ENCODE results near the gene NARF. TPM values are rescaled to one million over a fixed set of nuclear protein-coding genes. Genes with fewer than 3 reads are reported as not detected.

NARF gene
- total and polyA plus RNA-seq, 2 donors from 2014 or later, result 29.1 to 45.8 TPM

- no peaks in the 10 kb centered on the region for H3K4me1 ChIP-seq (ENCODE audit: control insufficient read depth in 2 of 3, insufficient read depth in 2 of 3, low read depth in 1 of 3, low read length in 3 of 3)
- peaks cover 0 to 2% (median 0%) of the 10 kb centered on the region in 3 donors for H3K36me3 ChIP-seq (ENCODE audit: control insufficient read depth in 2 of 3, insufficient read depth in 3 of 3, low read length in 3 of 3)
- no peak overlapping the region for H3K4me3 ChIP-seq (ENCODE audit: low read length in 3 of 3)
- FAIRE-seq (no peak), DNase-seq (peak in 1 of 5 donors; percentile 61)
- no peak overlapping the region for H3K27ac ChIP-seq (ENCODE audit: low read depth in 2 of 2, low read length in 2 of 2)
- no peak for TF ChIP-seq CTCF (IDR thresholded peaks at IDR 0.05; ENCODE audit: borderline replicate concordance, extremely low read depth, insufficient read depth)
- H3K27me3 ChIP-seq (ENCODE audit: control insufficient read depth, insufficient read depth, low read length), result no peaks in the 10 kb centered on the region
- intact Hi-C loops (cut with DNase I), result no loop called here
- no peaks in the 10 kb centered on the region for H3K9me3 ChIP-seq (ENCODE audit: control insufficient read depth in 2 of 3, insufficient read depth in 1 of 3, low read length in 3 of 3)
- no peak overlapping the region for H3K9ac ChIP-seq (ENCODE audit: low read length in 3 of 3)
Observed at GRCh38 chr17:82428546-82428945, 30.0 kb upstream of the NARF start.

GRCh38 chr17:82429824-82430223, 28.7 kb upstream of the NARF start:
- Histone ChIP-seq H3K27ac (ENCODE audit: low read depth in 2 of 2, low read length in 2 of 2) (no peak overlapping the region), H3K36me3 (ENCODE audit: control insufficient read depth in 2 of 3, insufficient read depth in 3 of 3, low read length in 3 of 3) (peaks cover 0 to 2% (median 0%) of the 10 kb centered on the region in 3 donors), H3K9me3 (ENCODE audit: control insufficient read depth in 2 of 3, insufficient read depth in 1 of 3, low read length in 3 of 3) (no peaks in the 10 kb centered on the region), H3K4me3 (ENCODE audit: low read length in 3 of 3) (no peak overlapping the region), H3K9ac (ENCODE audit: low read length in 3 of 3) (no peak overlapping the region), H3K27me3 (ENCODE audit: control insufficient read depth, insufficient read depth, low read length) (no peaks in the 10 kb centered on the region), H3K4me1 (ENCODE audit: control insufficient read depth in 2 of 3, insufficient read depth in 2 of 3, low read depth in 1 of 3, low read length in 3 of 3) (no peaks in the 10 kb centered on the region)
- intact Hi-C loops (cut with DNase I), result no loop called here
- peak in 1 of 5 donors; percentile 51 for DNase-seq
- no peak for FAIRE-seq
- TF ChIP-seq CTCF (IDR thresholded peaks at IDR 0.05; ENCODE audit: borderline replicate concordance, extremely low read depth, insufficient read depth), result no peak

- H3K9ac ChIP-seq (ENCODE audit: low read length in 3 of 3), result no peak overlapping the region
- peak in 1 of 5 donors; percentile 54 for DNase-seq
- peaks cover 0 to 6% (median 0%) of the 10 kb centered on the region in 3 donors for H3K36me3 ChIP-seq (ENCODE audit: control insufficient read depth in 2 of 3, insufficient read depth in 3 of 3, low read length in 3 of 3)
- intact Hi-C loops (cut with DNase I), result no loop called here
- no peaks in the 10 kb centered on the region for H3K9me3 ChIP-seq (ENCODE audit: control insufficient read depth in 2 of 3, insufficient read depth in 1 of 3, low read length in 3 of 3)
- H3K4me1 ChIP-seq (ENCODE audit: control insufficient read depth in 2 of 3, insufficient read depth in 2 of 3, low read depth in 1 of 3, low read length in 3 of 3), result no peaks in the 10 kb centered on the region
- no peak overlapping the region for H3K4me3 ChIP-seq (ENCODE audit: low read length in 3 of 3)
- no peak for FAIRE-seq
- no peak overlapping the region for H3K27ac ChIP-seq (ENCODE audit: low read depth in 2 of 2, low read length in 2 of 2)
- no peak for TF ChIP-seq CTCF (IDR thresholded peaks at IDR 0.05; ENCODE audit: borderline replicate concordance, extremely low read depth, insufficient read depth)
- H3K27me3 ChIP-seq (ENCODE audit: control insufficient read depth, insufficient read depth, low read length), result no peaks in the 10 kb centered on the region
Observed at GRCh38 chr17:82432017-82432416, 26.5 kb upstream of the NARF start.
